ENCODE data around the gene PRR22.

PRR22 gene

DNA sequence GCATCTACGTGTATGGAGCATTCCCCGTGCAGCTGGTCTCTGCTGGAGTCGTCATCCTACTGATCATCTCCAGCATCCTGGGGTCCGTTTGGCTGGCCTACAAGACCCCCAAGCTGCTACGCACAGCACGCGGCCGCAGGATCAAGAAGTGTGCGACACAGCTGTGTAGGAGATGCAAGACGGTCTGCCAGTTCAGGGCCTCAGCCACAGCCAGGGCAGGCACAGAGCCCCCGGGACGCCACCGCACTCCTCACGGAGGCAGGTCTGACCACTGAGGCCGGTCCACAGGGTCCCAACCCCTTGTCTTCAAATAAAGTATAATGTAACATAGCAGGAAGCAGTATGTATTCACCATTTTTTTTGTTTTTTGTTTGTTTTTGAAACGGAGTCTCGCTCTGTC, 6.1 kb downstream of the PRR22 start:
- Histone ChIP-seq H3K4me3 (replicated peaks; ENCODE audit: insufficient read depth, low read length) (no peak overlapping the region), H3K27me3 (ENCODE audit: insufficient read depth, poor library complexity, severe bottlenecking) (no peaks in the 10 kb centered on the region), H3K27ac (replicated peaks) (no peak overlapping the region)
- DNase-seq (ENCODE audit: low read depth in 1 of 2, low spot score in 1 of 2), result no peak
- TF ChIP-seq CTCF (IDR thresholded peaks at IDR 0.05; ENCODE audit: insufficient read depth, low read length) (no peak), SPI1 (IDR thresholded peaks at IDR 0.05; ENCODE audit: borderline replicate concordance, low read depth) (no peak), POLR2AphosphoS5 (IDR thresholded peaks at IDR 0.05; ENCODE audit: low read depth) (no peak), REST (IDR thresholded peaks at IDR 0.05; ENCODE audit: insufficient replicate concordance, low read depth) (no peak)

DNA sequence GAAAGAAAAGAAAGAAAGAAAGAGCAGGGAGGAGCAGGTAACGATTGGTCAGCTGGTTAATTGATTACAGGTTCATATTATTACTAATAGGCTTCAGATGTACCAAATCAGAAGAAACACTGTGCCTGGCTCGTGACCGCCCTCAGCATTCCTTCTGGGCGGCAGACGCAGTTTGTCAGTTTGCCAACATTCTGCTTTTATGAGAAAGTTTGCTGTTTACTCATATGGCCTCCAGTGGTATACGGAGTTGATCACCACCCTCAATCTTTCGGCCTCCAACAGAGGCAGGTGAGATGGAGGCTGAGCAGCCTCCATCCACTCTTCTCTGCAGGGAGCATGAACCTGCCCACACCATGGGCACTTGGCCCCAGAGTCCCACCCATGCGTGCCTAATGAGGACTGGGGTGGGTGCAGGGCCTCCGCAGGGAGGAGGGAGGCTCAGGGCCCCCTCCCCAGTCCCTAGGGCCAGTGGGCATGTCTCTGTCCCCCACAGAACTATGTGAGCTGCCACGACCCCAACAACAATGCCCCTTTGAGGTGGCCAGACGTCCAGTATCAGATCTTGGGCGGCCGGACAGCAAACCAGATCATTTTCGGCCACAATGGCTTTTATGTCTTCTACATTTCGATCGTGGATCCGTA, 8.8 kb downstream of the PRR22 start:
- H3K27me3 ChIP-seq (ENCODE audit: insufficient read depth, poor library complexity, severe bottlenecking), result no peaks in the 10 kb centered on the region
- H3K4me3 ChIP-seq (replicated peaks; ENCODE audit: insufficient read depth, low read length), result no peak overlapping the region
- no peak overlapping the region for H3K27ac ChIP-seq (replicated peaks)
- DNase-seq (ENCODE audit: low read depth in 1 of 2, low spot score in 1 of 2), result no peak
- TF ChIP-seq CTCF (IDR thresholded peaks at IDR 0.05; ENCODE audit: insufficient read depth, low read length), result no peak
- no peak for TF ChIP-seq GABPA (IDR thresholded peaks at IDR 0.05; ENCODE audit: low read depth)

DNA sequence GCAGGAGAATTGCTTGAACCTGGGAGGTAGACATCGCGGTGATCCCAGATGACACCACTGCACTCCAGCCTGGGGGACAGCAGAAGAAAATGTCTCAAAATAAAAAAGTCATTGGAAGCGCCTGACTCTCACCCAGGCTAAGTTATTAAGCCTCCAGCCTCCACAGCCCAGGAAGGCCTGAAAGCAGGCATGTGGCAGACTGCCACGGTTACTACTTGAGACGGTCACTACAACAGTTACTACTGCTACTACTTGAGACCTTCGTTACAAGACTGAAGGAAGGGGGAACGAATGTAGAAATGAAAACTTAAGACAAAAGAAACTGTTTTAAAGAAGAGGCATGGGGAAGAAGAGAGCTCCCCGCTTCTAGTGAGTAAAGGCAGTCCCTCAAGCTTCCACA, 9.6 kb downstream of the PRR22 start:
- TF ChIP-seq GABPA (IDR thresholded peaks at IDR 0.05; ENCODE audit: low read depth) (no peak), POLR2AphosphoS5 (IDR thresholded peaks at IDR 0.05; ENCODE audit: low read depth) (no peak), SPI1 (IDR thresholded peaks at IDR 0.05; ENCODE audit: borderline replicate concordance, low read depth) (no peak), REST (IDR thresholded peaks at IDR 0.05; ENCODE audit: insufficient replicate concordance, low read depth) (no peak), CTCF (IDR thresholded peaks at IDR 0.05; ENCODE audit: insufficient read depth, low read length) (no peak)
- H3K4me3 ChIP-seq (replicated peaks; ENCODE audit: insufficient read depth, low read length), result no peak overlapping the region
- no peak for DNase-seq (ENCODE audit: low read depth in 1 of 2, low spot score in 1 of 2)
- H3K27ac ChIP-seq (replicated peaks), result no peak overlapping the region
- no peaks in the 10 kb centered on the region for H3K27me3 ChIP-seq (ENCODE audit: insufficient read depth, poor library complexity, severe bottlenecking)

DNA sequence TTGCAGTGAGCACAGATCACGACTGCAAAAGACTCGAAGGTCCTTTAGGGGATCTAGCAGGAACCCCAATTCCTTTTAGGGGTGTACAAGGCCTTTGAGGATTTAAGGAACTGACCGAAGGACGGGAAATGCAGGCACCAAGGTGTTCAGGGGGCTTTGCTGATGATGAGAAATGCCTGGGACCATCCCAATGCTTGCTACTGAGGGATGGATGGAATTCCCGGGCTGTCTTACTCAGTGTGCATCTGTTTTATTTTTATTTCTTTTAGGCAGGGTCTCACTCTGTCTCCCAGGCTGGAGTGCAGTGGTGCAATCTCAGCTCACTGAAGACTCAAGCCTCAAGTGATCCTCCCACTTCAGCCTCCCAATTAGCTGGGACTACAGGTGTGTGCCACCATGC, 11.3 kb downstream of the PRR22 start:
- Histone ChIP-seq H3K4me3 (replicated peaks; ENCODE audit: insufficient read depth, low read length) (no peak overlapping the region), H3K27me3 (ENCODE audit: insufficient read depth, poor library complexity, severe bottlenecking) (no peaks in the 10 kb centered on the region), H3K27ac (replicated peaks) (no peak overlapping the region)
- DNase-seq (ENCODE audit: low read depth in 1 of 2, low spot score in 1 of 2), result no peak
- TF ChIP-seq REST (IDR thresholded peaks at IDR 0.05; ENCODE audit: insufficient replicate concordance, low read depth) (no peak), CTCF (IDR thresholded peaks at IDR 0.05; ENCODE audit: insufficient read depth, low read length) (no peak), POLR2AphosphoS5 (IDR thresholded peaks at IDR 0.05; ENCODE audit: low read depth) (no peak), SPI1 (IDR thresholded peaks at IDR 0.05; ENCODE audit: borderline replicate concordance, low read depth) (no peak), GABPA (IDR thresholded peaks at IDR 0.05; ENCODE audit: low read depth) (no peak)

Data from HL-60 (cell line).